ENCODE measurements around the gene TNFRSF4.
"Not testable (repeated sequence)": the region's sequence is repeated elsewhere in the genome, so short reads cannot be mapped to it uniquely, and the experiment has no call there.

- TF ChIP-seq CTCF (conservative IDR thresholded peaks at IDR 0.05 in 1 of 2, IDR thresholded peaks at IDR 0.05 in 1 of 2; ENCODE audit: extremely low read depth in 1 of 2, insufficient read depth in 1 of 2, low read depth in 1 of 2, low read length in 2 of 2); EZH2 (IDR thresholded peaks at IDR 0.05; ENCODE audit: borderline replicate concordance, low read length): not testable (repeated sequence)
These were observed 34.3 kb upstream of the TNFRSF4 start for GRCh38 chr1:1248009-1248913.
